Measurements from ENCODE around the gene SCYL2.

The SCYL2 gene

GRCh38 chr12:100295764-100296555 lies 29.0 kb downstream of the SCYL2 start:
- TF ChIP-seq TSHZ2 (CRISPR knock-in tag; IDR thresholded peaks at IDR 0.05) (no peak), ARNTL (CRISPR knock-in tag; IDR thresholded peaks at IDR 0.05; ENCODE audit: borderline replicate concordance, low read depth) (no peak), ZFP30 (CRISPR knock-in tag; IDR thresholded peaks at IDR 0.05) (no peak), ESRRG (CRISPR knock-in tag; IDR thresholded peaks at IDR 0.05) (no peak), RARB (CRISPR knock-in tag; IDR thresholded peaks at IDR 0.05) (no peak), ZC3H10 (CRISPR knock-in tag; IDR thresholded peaks at IDR 0.05) (no peak), SNAI2 (CRISPR knock-in tag; IDR thresholded peaks at IDR 0.05) (no peak), ZNF565 (CRISPR knock-in tag; conservative IDR thresholded peaks at IDR 0.05; ENCODE audit: low read depth) (no peak), BACH2 (CRISPR knock-in tag; IDR thresholded peaks at IDR 0.05; ENCODE audit: borderline replicate concordance) (no peak), ZFP3 (CRISPR knock-in tag; IDR thresholded peaks at IDR 0.05) (no peak), ZNF70 (CRISPR knock-in tag; IDR thresholded peaks at IDR 0.05) (no peak), TOX (CRISPR knock-in tag; IDR thresholded peaks at IDR 0.05; ENCODE audit: borderline replicate concordance) (no peak)
- TF ChIP-seq, protein P1, sequence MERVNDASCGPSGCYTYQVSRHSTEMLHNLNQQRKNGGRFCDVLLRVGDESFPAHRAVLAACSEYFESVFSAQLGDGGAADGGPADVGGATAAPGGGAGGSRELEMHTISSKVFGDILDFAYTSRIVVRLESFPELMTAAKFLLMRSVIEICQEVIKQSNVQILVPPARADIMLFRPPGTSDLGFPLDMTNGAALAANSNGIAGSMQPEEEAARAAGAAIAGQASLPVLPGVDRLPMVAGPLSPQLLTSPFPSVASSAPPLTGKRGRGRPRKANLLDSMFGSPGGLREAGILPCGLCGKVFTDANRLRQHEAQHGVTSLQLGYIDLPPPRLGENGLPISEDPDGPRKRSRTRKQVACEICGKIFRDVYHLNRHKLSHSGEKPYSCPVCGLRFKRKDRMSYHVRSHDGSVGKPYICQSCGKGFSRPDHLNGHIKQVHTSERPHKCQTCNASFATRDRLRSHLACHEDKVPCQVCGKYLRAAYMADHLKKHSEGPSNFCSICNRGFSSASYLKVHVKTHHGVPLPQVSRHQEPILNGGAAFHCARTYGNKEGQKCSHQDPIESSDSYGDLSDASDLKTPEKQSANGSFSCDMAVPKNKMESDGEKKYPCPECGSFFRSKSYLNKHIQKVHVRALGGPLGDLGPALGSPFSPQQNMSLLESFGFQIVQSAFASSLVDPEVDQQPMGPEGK (CRISPR knock-in tag; IDR thresholded peaks at IDR 0.05; ENCODE audit: borderline replicate concordance): no peak
- TF ChIP-seq, protein P2, sequence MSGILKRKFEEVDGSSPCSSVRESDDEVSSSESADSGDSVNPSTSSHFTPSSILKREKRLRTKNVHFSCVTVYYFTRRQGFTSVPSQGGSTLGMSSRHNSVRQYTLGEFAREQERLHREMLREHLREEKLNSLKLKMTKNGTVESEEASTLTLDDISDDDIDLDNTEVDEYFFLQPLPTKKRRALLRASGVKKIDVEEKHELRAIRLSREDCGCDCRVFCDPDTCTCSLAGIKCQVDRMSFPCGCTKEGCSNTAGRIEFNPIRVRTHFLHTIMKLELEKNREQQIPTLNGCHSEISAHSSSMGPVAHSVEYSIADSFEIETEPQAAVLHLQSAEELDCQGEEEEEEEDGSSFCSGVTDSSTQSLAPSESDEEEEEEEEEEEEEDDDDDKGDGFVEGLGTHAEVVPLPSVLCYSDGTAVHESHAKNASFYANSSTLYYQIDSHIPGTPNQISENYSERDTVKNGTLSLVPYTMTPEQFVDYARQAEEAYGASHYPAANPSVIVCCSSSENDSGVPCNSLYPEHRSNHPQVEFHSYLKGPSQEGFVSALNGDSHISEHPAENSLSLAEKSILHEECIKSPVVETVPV (CRISPR knock-in tag; IDR thresholded peaks at IDR 0.05): no peak
- ATAC-seq: peak; percentile 63

- TF ChIP-seq ZNF8 (CRISPR knock-in tag; IDR thresholded peaks at IDR 0.05) (no peak), CREB5 (CRISPR knock-in tag; IDR thresholded peaks at IDR 0.05; ENCODE audit: low read depth) (no peak), RARB (CRISPR knock-in tag; IDR thresholded peaks at IDR 0.05) (no peak), ZFP30 (CRISPR knock-in tag; IDR thresholded peaks at IDR 0.05) (no peak), ZC3H10 (CRISPR knock-in tag; IDR thresholded peaks at IDR 0.05) (no peak), ZNF70 (CRISPR knock-in tag; IDR thresholded peaks at IDR 0.05) (no peak), ZFP3 (CRISPR knock-in tag; IDR thresholded peaks at IDR 0.05) (no peak), GLIS3 (CRISPR knock-in tag; IDR thresholded peaks at IDR 0.05) (no peak)
- TF ChIP-seq, protein P2 (CRISPR knock-in tag; IDR thresholded peaks at IDR 0.05): no peak
- no peak for ATAC-seq
These were observed 35.1 kb downstream of the SCYL2 start for GRCh38 chr12:100302081-100302480.

- ATAC-seq: no peak
- TF ChIP-seq TSHZ2 (CRISPR knock-in tag; IDR thresholded peaks at IDR 0.05) (no peak), SNAI2 (CRISPR knock-in tag; IDR thresholded peaks at IDR 0.05) (no peak), GLIS3 (CRISPR knock-in tag; IDR thresholded peaks at IDR 0.05) (no peak), BACH2 (CRISPR knock-in tag; IDR thresholded peaks at IDR 0.05; ENCODE audit: borderline replicate concordance) (no peak), ZNF8 (CRISPR knock-in tag; IDR thresholded peaks at IDR 0.05) (no peak), ESRRG (CRISPR knock-in tag; IDR thresholded peaks at IDR 0.05) (no peak), ZFP30 (CRISPR knock-in tag; IDR thresholded peaks at IDR 0.05) (no peak), ISL1 (CRISPR knock-in tag; IDR thresholded peaks at IDR 0.05) (no peak), PPARA (CRISPR knock-in tag; IDR thresholded peaks at IDR 0.05; ENCODE audit: borderline replicate concordance) (no peak), CSDC2 (CRISPR knock-in tag; IDR thresholded peaks at IDR 0.05) (no peak), ZC3H10 (CRISPR knock-in tag; IDR thresholded peaks at IDR 0.05) (no peak), CREB5 (CRISPR knock-in tag; IDR thresholded peaks at IDR 0.05; ENCODE audit: low read depth) (no peak), ARNTL (CRISPR knock-in tag; IDR thresholded peaks at IDR 0.05; ENCODE audit: borderline replicate concordance, low read depth) (no peak), ZNF70 (CRISPR knock-in tag; IDR thresholded peaks at IDR 0.05) (no peak)
- TF ChIP-seq, protein P2 (CRISPR knock-in tag; IDR thresholded peaks at IDR 0.05): no peak
These were observed 36.9 kb downstream of the SCYL2 start for GRCh38 chr12:100303831-100304230.
